ENCODE data around the gene AMDHD2. TPM values are rescaled to one million over a fixed set of nuclear protein-coding genes. Genes with fewer than 3 reads are reported as not detected.

AMDHD2 gene
- polyA plus RNA-seq, 4 donors: 26.7 to 120 (median 36.0) TPM

- Histone ChIP-seq H3K9me3 (ENCODE audit: control insufficient read depth in 2 of 2, insufficient read depth in 1 of 2, low read depth in 1 of 2, low read length in 1 of 2) (no peaks in the 10 kb centered on the region), H3K27me3 (ENCODE audit: control insufficient read depth in 3 of 3, insufficient read depth in 3 of 3, low read length in 3 of 3) (no peaks in the 10 kb centered on the region), H3K27ac (ENCODE audit: low read depth in 1 of 3, low read length in 2 of 3) (peak overlapping the region; percentile 88 to 95 (median 94)), H3K4me3 (ENCODE audit: low read depth in 1 of 3, low read length in 3 of 3) (peak overlapping the region; percentile 84 to 98 (median 95)), H3K4me1 (ENCODE audit: control insufficient read depth in 3 of 3, insufficient read depth in 2 of 3, low read depth in 1 of 3, low read length in 2 of 3) (peaks cover 3 to 66% (median 11%) of the 10 kb centered on the region in 3 donors), H3K36me3 (ENCODE audit: control insufficient read depth in 3 of 3, insufficient read depth in 2 of 3, low read depth in 1 of 3, low read length in 3 of 3) (peaks cover 0 to 54% (median 0%) of the 10 kb centered on the region in 3 donors)
- DNase-seq (peak; percentile 56 to 65), FAIRE-seq (no peak)
- 8 to 25% (median 19%) methylated on average over 14 of the region's 14 CpGs for WGBS, 3 donors
Observed at GRCh38 chr16:2515180-2515851, 4.9 kb upstream of the AMDHD2 start.

GRCh38 chr16:2516391-2517240 lies 3.6 kb upstream of the AMDHD2 start:
- Histone ChIP-seq H3K9me3 (ENCODE audit: control insufficient read depth in 2 of 2, insufficient read depth in 1 of 2, low read depth in 1 of 2, low read length in 1 of 2) (no peaks in the 10 kb centered on the region), H3K27ac (ENCODE audit: low read depth in 1 of 3, low read length in 2 of 3) (peak overlapping the region; percentile 21 to 94 (median 22)), H3K36me3 (ENCODE audit: control insufficient read depth in 3 of 3, insufficient read depth in 2 of 3, low read depth in 1 of 3, low read length in 3 of 3) (peaks cover 0 to 61% (median 0%) of the 10 kb centered on the region in 3 donors), H3K4me1 (ENCODE audit: control insufficient read depth in 3 of 3, insufficient read depth in 2 of 3, low read depth in 1 of 3, low read length in 2 of 3) (peaks cover 3 to 69% (median 15%) of the 10 kb centered on the region in 3 donors), H3K4me3 (ENCODE audit: low read depth in 1 of 3, low read length in 3 of 3) (peak overlapping the region in 2 of 3 donors; percentile 14 to 30), H3K27me3 (ENCODE audit: control insufficient read depth in 3 of 3, insufficient read depth in 3 of 3, low read length in 3 of 3) (no peaks in the 10 kb centered on the region)
- 48 to 56% (median 50%) methylated on average over 11 of the region's 11 CpGs for WGBS, 3 donors
- no peak for FAIRE-seq
- DNase-seq: peak; percentile 57 to 64

GRCh38 chr16:2517954-2518605 lies 2.1 kb upstream of the AMDHD2 start:
- no peak for DNase-seq

GRCh38 chr16:2518823-2519710 lies 1.1 kb upstream of the AMDHD2 start:
- Histone ChIP-seq H3K27ac (ENCODE audit: low read depth in 1 of 3, low read length in 2 of 3) (peak overlapping the region; percentile 26 to 82 (median 62)), H3K4me1 (ENCODE audit: control insufficient read depth in 3 of 3, insufficient read depth in 2 of 3, low read depth in 1 of 3, low read length in 2 of 3) (peaks cover 3 to 68% (median 15%) of the 10 kb centered on the region in 3 donors), H3K9me3 (ENCODE audit: control insufficient read depth in 2 of 2, insufficient read depth in 1 of 2, low read depth in 1 of 2, low read length in 1 of 2) (no peaks in the 10 kb centered on the region), H3K27me3 (ENCODE audit: control insufficient read depth in 3 of 3, insufficient read depth in 3 of 3, low read length in 3 of 3) (no peaks in the 10 kb centered on the region), H3K4me3 (ENCODE audit: low read depth in 1 of 3, low read length in 3 of 3) (no peak overlapping the region), H3K36me3 (ENCODE audit: control insufficient read depth in 3 of 3, insufficient read depth in 2 of 3, low read depth in 1 of 3, low read length in 3 of 3) (peaks cover 0 to 82% (median 0%) of the 10 kb centered on the region in 3 donors)
- 79 to 84% (median 82%) methylated on average over 30 to 39 of the region's 39 CpGs for WGBS, 3 donors
- FAIRE-seq: no peak
- DNase-seq: no peak

More at GRCh38 chr16:2517954-2518605, 2.1 kb upstream of the AMDHD2 start:
- Histone ChIP-seq H3K27me3 (ENCODE audit: control insufficient read depth in 3 of 3, insufficient read depth in 3 of 3, low read length in 3 of 3) (no peaks in the 10 kb centered on the region), H3K4me3 (ENCODE audit: low read depth in 1 of 3, low read length in 3 of 3) (no peak overlapping the region), H3K36me3 (ENCODE audit: control insufficient read depth in 3 of 3, insufficient read depth in 2 of 3, low read depth in 1 of 3, low read length in 3 of 3) (peaks cover 0 to 72% (median 0%) of the 10 kb centered on the region in 3 donors), H3K27ac (ENCODE audit: low read depth in 1 of 3, low read length in 2 of 3) (peak overlapping the region in 1 of 3 donors; percentile 14), H3K4me1 (ENCODE audit: control insufficient read depth in 3 of 3, insufficient read depth in 2 of 3, low read depth in 1 of 3, low read length in 2 of 3) (peaks cover 3 to 61% (median 15%) of the 10 kb centered on the region in 3 donors), H3K9me3 (ENCODE audit: control insufficient read depth in 2 of 2, insufficient read depth in 1 of 2, low read depth in 1 of 2, low read length in 1 of 2) (no peaks in the 10 kb centered on the region)
- 55 to 70% (median 60%) methylated on average over 12 of the region's 12 CpGs for WGBS, 3 donors
- no peak for FAIRE-seq

- DNase-seq (no peak), FAIRE-seq (no peak)
- Histone ChIP-seq H3K4me3 (ENCODE audit: low read depth in 1 of 3, low read length in 3 of 3) (peak overlapping the region in 1 of 3 donors; percentile 59), H3K27ac (ENCODE audit: low read depth in 1 of 3, low read length in 2 of 3) (peak overlapping the region in 2 of 3 donors; percentile 62 to 82), H3K27me3 (ENCODE audit: control insufficient read depth in 3 of 3, insufficient read depth in 3 of 3, low read length in 3 of 3) (no peaks in the 10 kb centered on the region), H3K36me3 (ENCODE audit: control insufficient read depth in 3 of 3, insufficient read depth in 2 of 3, low read depth in 1 of 3, low read length in 3 of 3) (peaks cover 0 to 83% (median 0%) of the 10 kb centered on the region in 3 donors), H3K4me1 (ENCODE audit: control insufficient read depth in 3 of 3, insufficient read depth in 2 of 3, low read depth in 1 of 3, low read length in 2 of 3) (peaks cover 3 to 74% (median 15%) of the 10 kb centered on the region in 3 donors), H3K9me3 (ENCODE audit: control insufficient read depth in 2 of 2, insufficient read depth in 1 of 2, low read depth in 1 of 2, low read length in 1 of 2) (no peaks in the 10 kb centered on the region)
- 37 to 41% (median 39%) methylated on average over 22 of the region's 22 CpGs for WGBS, 3 donors
Observed at GRCh38 chr16:2519711-2520080, 475 bp upstream of the AMDHD2 start.

GRCh38 chr16:2520784-2521531 lies 787 bp downstream of the AMDHD2 start:
- Histone ChIP-seq H3K27ac (ENCODE audit: low read depth in 1 of 3, low read length in 2 of 3) (peak overlapping the region; percentile 24 to 89 (median 60)), H3K9me3 (ENCODE audit: control insufficient read depth in 2 of 2, insufficient read depth in 1 of 2, low read depth in 1 of 2, low read length in 1 of 2) (no peaks in the 10 kb centered on the region), H3K27me3 (ENCODE audit: control insufficient read depth in 3 of 3, insufficient read depth in 3 of 3, low read length in 3 of 3) (no peaks in the 10 kb centered on the region), H3K4me3 (ENCODE audit: low read depth in 1 of 3, low read length in 3 of 3) (peak overlapping the region; percentile 59 to 78 (median 66)), H3K4me1 (ENCODE audit: control insufficient read depth in 3 of 3, insufficient read depth in 2 of 3, low read depth in 1 of 3, low read length in 2 of 3) (peaks cover 3 to 79% (median 15%) of the 10 kb centered on the region in 3 donors), H3K36me3 (ENCODE audit: control insufficient read depth in 3 of 3, insufficient read depth in 2 of 3, low read depth in 1 of 3, low read length in 3 of 3) (peaks cover 0 to 82% (median 0%) of the 10 kb centered on the region in 3 donors)
- FAIRE-seq (no peak), DNase-seq (peak; percentile 31 to 75)
- WGBS, 3 donors: 12 to 15% (median 15%) methylated on average over 37 to 41 of the region's 41 CpGs

- FAIRE-seq (no peak), DNase-seq (peak; percentile 80 to 82)
- Histone ChIP-seq H3K4me1 (ENCODE audit: control insufficient read depth in 3 of 3, insufficient read depth in 2 of 3, low read depth in 1 of 3, low read length in 2 of 3) (peaks cover 0 to 72% (median 7%) of the 10 kb centered on the region in 3 donors), H3K27ac (ENCODE audit: low read depth in 1 of 3, low read length in 2 of 3) (peak overlapping the region; percentile 65 to 85 (median 74)), H3K36me3 (ENCODE audit: control insufficient read depth in 3 of 3, insufficient read depth in 2 of 3, low read depth in 1 of 3, low read length in 3 of 3) (peaks cover 0 to 82% (median 2%) of the 10 kb centered on the region in 3 donors), H3K27me3 (ENCODE audit: control insufficient read depth in 3 of 3, insufficient read depth in 3 of 3, low read length in 3 of 3) (no peaks in the 10 kb centered on the region), H3K4me3 (ENCODE audit: low read depth in 1 of 3, low read length in 3 of 3) (peak overlapping the region in 2 of 3 donors; percentile 0 to 21), H3K9me3 (ENCODE audit: control insufficient read depth in 2 of 2, insufficient read depth in 1 of 2, low read depth in 1 of 2, low read length in 1 of 2) (no peaks in the 10 kb centered on the region)
- WGBS, 3 donors: 26 to 68% (median 45%) methylated on average over 6 of the region's 6 CpGs
Observed at GRCh38 chr16:2523801-2524231, 3.6 kb downstream of the AMDHD2 start.
